Hepatocyte (in vitro differentiated cells): ENCODE data around the gene MPC2. TPM values are rescaled to one million over a fixed set of nuclear protein-coding genes. Genes with fewer than 3 reads are reported as not detected.
"Not testable (repeated sequence)": the region's sequence is repeated elsewhere in the genome, so short reads cannot be mapped to it uniquely, and the experiment has no call there.

Source experiments
- DNase-seq: peaks from one replicate; pipeline ENCODE4 v3.0.0-alpha.2; 2016; ENCODE audit warnings: low spot score
- H2AFZ ChIP-seq: fragments of 200-600 bp; sonication (generic); 2 replicates; pipeline ENCODE4 v1.6.0; 2016; ENCODE audit warnings: antibody characterized with exemption, mild to moderate bottlenecking
- H3K27ac ChIP-seq: fragments of 200-600 bp; sonication (generic); 2 replicates; pipeline ENCODE4 v1.5.1; 2016; ENCODE audit warnings: mild to moderate bottlenecking
- H3K27me3 ChIP-seq: fragments of 200-600 bp; sonication (generic); 2 replicates; pipeline ENCODE4 v1.6.1; 2016
- H3K36me3 ChIP-seq: fragments of 200-600 bp; sonication (generic); replicated peaks from 2 replicates; pipeline ENCODE4 v1.5.1; 2016; ENCODE audit warnings: low read depth; ENCODE audit not compliant: insufficient read depth
- H3K4me1 ChIP-seq: fragments of 200-600 bp; sonication (generic); 2 replicates; pipeline ENCODE4 v1.5.1; 2016; ENCODE audit warnings: mild to moderate bottlenecking, moderate library complexity; ENCODE audit not compliant: insufficient read depth
- H3K4me2 ChIP-seq: fragments of 200-600 bp; sonication (generic); 2 replicates; pipeline ENCODE4 v1.6.0; 2016
- H3K4me3 ChIP-seq: fragments of 200-600 bp; sonication (generic); 2 replicates; pipeline ENCODE4 v1.5.1; 2016; ENCODE audit warnings: mild to moderate bottlenecking
- H3K79me2 ChIP-seq: fragments of 200-600 bp; sonication (generic); 2 replicates; pipeline ENCODE4 v1.6.0; 2017; ENCODE audit warnings: mild to moderate bottlenecking
- H3K9me2 ChIP-seq: fragments of 200-600 bp; sonication (generic); replicated peaks from 2 replicates; pipeline ENCODE4 v1.6.0; 2017; ENCODE audit warnings: mild to moderate bottlenecking; ENCODE audit not compliant: insufficient read depth
- H3K9me3 ChIP-seq: fragments of 200-600 bp; sonication (generic); 2 replicates; pipeline ENCODE4 v1.5.1; 2016; ENCODE audit warnings: low read depth, mild to moderate bottlenecking
- H4K20me1 ChIP-seq: fragments of 200-600 bp; sonication (generic); 2 replicates; pipeline ENCODE4 v1.6.0; 2016; ENCODE audit warnings: mild to moderate bottlenecking; ENCODE audit not compliant: insufficient read depth, poor library complexity, severe bottlenecking
- CTCF ChIP-seq: fragments of 200-600 bp; sonication (generic); IDR thresholded peaks from 2 replicates; pipeline ENCODE4 v1.5.1; 2016; ENCODE audit warnings: antibody characterized with exemption, mild to moderate bottlenecking; ENCODE audit not compliant: poor library complexity
- EZH2 ChIP-seq: fragments of 200-600 bp; sonication (generic); IDR thresholded peaks from 2 replicates; pipeline ENCODE4 v1.6.1; 2016; ENCODE audit warnings: antibody characterized with exemption, mild to moderate bottlenecking, borderline replicate concordance
- EZH2phosphoT487 ChIP-seq: fragments of 200-600 bp; sonication (generic); IDR thresholded peaks from one replicate; pipeline ENCODE4 v1.6.1; 2018; ENCODE audit warnings: antibody characterized with exemption, mild to moderate bottlenecking, low read depth, moderate library complexity; ENCODE audit not compliant: unreplicated experiment, severe bottlenecking
- WGBS: methylation state at CpG from one replicate; pipeline ENCODE4 v1.1.6; 2016; ENCODE audit warnings: low lambda C conversion rate; ENCODE audit errors: missing lambda C conversion rate; 5-methylcytosine and 5-hydroxymethylcytosine counted together
- polyA plus RNA-seq: library from polyadenylated mRNA; unstranded; fragments of >200 nt; fragmentation: Nextera tagmentation; extraction: Ambion mirVana; gene quantifications from 2 replicates; pipeline ENCODE4 v1.2.1, GENCODE V29; 2016
- total RNA-seq: library from RNA; depleted of rRNA; stranded (reverse); fragments of >200 nt; gene quantifications from 2 replicates; pipeline ENCODE4 v1.2.3, GENCODE V29; 2014

MPC2 gene
- total and polyA plus RNA-seq, 2 experiments from 2014 or later, result 137 to 215 TPM

- 15% methylated on average over 4 of the region's 4 CpGs for WGBS
- Histone ChIP-seq H2AFZ (peak overlapping the region; percentile 48), H3K79me2 (peaks cover 84% of the 10 kb centered on the region)
These were observed 2.3 kb downstream of the MPC2 start for GRCh38 chr1:167934426-167935215.

DNA sequence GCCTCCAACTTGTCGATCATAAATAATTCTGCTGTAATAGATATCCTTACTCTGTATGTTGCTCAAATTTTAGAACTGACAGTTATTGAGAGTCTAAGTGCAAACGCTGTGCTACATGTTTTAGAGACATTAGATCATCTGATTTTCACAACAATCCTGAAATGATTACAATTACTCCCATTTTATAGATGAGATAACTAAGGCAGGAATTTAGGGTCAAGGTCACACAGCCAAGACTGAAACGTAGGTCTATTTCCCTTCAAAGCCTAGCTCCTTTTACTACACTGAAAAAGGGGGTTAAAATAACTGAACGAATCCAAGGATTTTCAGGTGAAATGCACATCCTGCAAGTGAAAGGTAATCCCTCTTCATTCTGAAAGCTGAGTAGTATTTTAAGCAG is 3.1 kb downstream of the MPC2 start:
- Histone ChIP-seq H4K20me1 (peaks cover 8% of the 10 kb centered on the region), H2AFZ (no peak overlapping the region), H3K4me3 (peak overlapping the region; percentile 56), H3K9me3 (no peaks in the 10 kb centered on the region), H3K36me3 (no peaks in the 10 kb centered on the region), H3K4me1 (peaks cover 22% of the 10 kb centered on the region), H3K79me2 (peaks cover 84% of the 10 kb centered on the region), H3K9me2 (no peaks in the 10 kb centered on the region), H3K27ac (peak overlapping the region; percentile 90), H3K4me2 (peak overlapping the region; percentile 78), H3K27me3 (no peaks in the 10 kb centered on the region)
- DNase-seq, result no peak
- TF ChIP-seq EZH2phosphoT487, result no peak
- no peak for TF ChIP-seq CTCF
- no peak for TF ChIP-seq EZH2
- 68% methylated on average over 4 of the region's 4 CpGs for WGBS

More at GRCh38 chr1:167934426-167935215, 2.3 kb downstream of the MPC2 start:
- Histone ChIP-seq H3K4me2 (peak overlapping the region; percentile 78), H3K36me3 (no peaks in the 10 kb centered on the region), H4K20me1 (peaks cover 15% of the 10 kb centered on the region), H3K27ac (peak overlapping the region; percentile 90), H3K4me3 (peak overlapping the region; percentile 56), H3K27me3 (no peaks in the 10 kb centered on the region), H3K9me3 (no peaks in the 10 kb centered on the region), H3K4me1 (peaks cover 25% of the 10 kb centered on the region), H3K9me2 (no peaks in the 10 kb centered on the region)
- TF ChIP-seq CTCF, result no peak
- TF ChIP-seq EZH2, result no peak
- TF ChIP-seq EZH2phosphoT487, result no peak
- DNase-seq, result no peak

DNA sequence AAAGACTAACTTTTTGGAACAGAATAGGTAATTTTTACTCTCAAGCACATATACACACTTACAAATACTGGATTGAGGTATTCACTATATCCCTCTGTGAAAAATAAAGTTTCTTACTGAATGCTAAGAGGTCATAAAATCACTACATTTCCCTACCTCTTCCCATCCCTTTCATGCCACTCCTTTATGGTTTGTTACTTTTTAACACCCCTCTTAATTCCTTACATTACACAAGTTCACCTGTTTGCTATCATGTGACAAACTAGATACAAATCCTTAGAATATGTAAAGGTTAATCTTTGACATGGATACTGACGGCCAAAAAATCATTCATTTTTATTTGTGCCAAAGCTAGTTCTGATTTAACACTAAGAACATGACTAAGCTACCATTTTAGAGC is 7.1 kb downstream of the MPC2 start:
- Histone ChIP-seq H3K4me1 (peaks cover 29% of the 10 kb centered on the region), H3K9me2 (no peaks in the 10 kb centered on the region), H4K20me1 (no peaks in the 10 kb centered on the region), H3K79me2 (peaks cover 87% of the 10 kb centered on the region), H3K27ac (peak overlapping the region; percentile 87), H3K27me3 (no peaks in the 10 kb centered on the region), H3K36me3 (no peaks in the 10 kb centered on the region), H2AFZ (no peak overlapping the region), H3K9me3 (no peaks in the 10 kb centered on the region), H3K4me2 (peak overlapping the region; percentile 70), H3K4me3 (no peak overlapping the region)
- DNase-seq, result no peak
- TF ChIP-seq EZH2phosphoT487, result no peak
- no peak for TF ChIP-seq EZH2
- no peak for TF ChIP-seq CTCF
- 42% methylated on average over 1 of the region's 1 CpG for WGBS

DNA sequence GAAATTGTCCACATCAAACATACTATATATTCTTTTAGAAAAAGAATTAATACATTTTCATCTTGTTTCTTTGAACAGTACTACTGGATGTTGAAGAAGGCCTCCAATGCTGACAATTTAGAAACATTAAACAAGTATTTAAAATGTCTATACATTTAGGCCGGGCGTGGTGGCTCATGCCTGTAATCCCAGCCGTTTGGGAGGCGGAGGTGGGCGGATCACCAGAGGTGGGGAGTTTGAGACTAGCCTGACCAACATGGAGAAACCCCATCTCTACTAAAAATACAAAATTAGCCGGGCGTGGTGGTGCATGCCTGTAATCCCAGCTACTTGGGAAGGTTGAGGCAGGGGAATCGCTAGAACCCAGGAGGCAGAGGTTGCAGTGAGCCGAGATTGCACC is 8.0 kb downstream of the MPC2 start:
- H3K4me2 ChIP-seq, result peak overlapping the region; percentile 70
- WGBS, result 73% methylated on average over 9 of the region's 9 CpGs
- not testable (repeated sequence) for H2AFZ ChIP-seq, H4K20me1 ChIP-seq, H3K9me3 ChIP-seq, H3K27me3 ChIP-seq, H3K4me3 ChIP-seq, H3K36me3 ChIP-seq, H3K9me2 ChIP-seq, DNase-seq
- H3K79me2 ChIP-seq, result peaks cover 87% of the 10 kb centered on the region
- peaks cover 28% of the 10 kb centered on the region for H3K4me1 ChIP-seq
- H3K27ac ChIP-seq, result peak overlapping the region; percentile 87
